Astrocyte of the spinal cord (primary cell): ENCODE results near the gene CEBPA.

Experiments used
- DNase-seq: peaks from one replicate; pipeline ENCODE4 v3.0.0; 2011; ENCODE audit warnings: low read depth, low spot score
- H3K4me3 ChIP-seq: 2 replicates; pipeline ENCODE4 v1.5.1; 2011; ENCODE audit warnings: low read depth, mild to moderate bottlenecking, low read length, moderate library complexity
- CTCF ChIP-seq: IDR thresholded peaks from 2 replicates; pipeline ENCODE4 v1.5.1; 2012; ENCODE audit warnings: low read depth, mild to moderate bottlenecking, low read length, inconsistent platforms
- in situ Hi-C: cut with HindIII; loops from 2 replicates; pipeline ENCODE4 v1.10.0; 2017; ENCODE audit warnings: low sequenced_read_pairs

Gene CEBPA

GRCh38 chr19:33301900-33302174, 497 bp downstream of the CEBPA start:
- no peak for DNase-seq
- in situ Hi-C loops: no loop called here
- H3K4me3 ChIP-seq: no peak overlapping the region
- TF ChIP-seq CTCF: no peak

- TF ChIP-seq CTCF: no peak
- no peak for DNase-seq
- no peak overlapping the region for H3K4me3 ChIP-seq
- in situ Hi-C loops: no loop called here
These were observed 1.0 kb downstream of the CEBPA start for GRCh38 chr19:33301144-33301899.

- in situ Hi-C loops: no loop called here
- no peak overlapping the region for H3K4me3 ChIP-seq
- DNase-seq: no peak
- TF ChIP-seq CTCF: no peak
These were observed 1.5 kb downstream of the CEBPA start for GRCh38 chr19:33300894-33301143.

GRCh38 chr19:33300009-33300893, 2.1 kb downstream of the CEBPA start:
- in situ Hi-C loops: no loop called here
- no peak overlapping the region for H3K4me3 ChIP-seq
- TF ChIP-seq CTCF: no peak
- no peak for DNase-seq

GRCh38 chr19:33299051-33299688, 3.2 kb downstream of the CEBPA start:
- no peak overlapping the region for H3K4me3 ChIP-seq
- in situ Hi-C loops: no loop called here
- no peak for TF ChIP-seq CTCF
- DNase-seq: no peak

GRCh38 chr19:33298146-33298911, 4.0 kb downstream of the CEBPA start:
- H3K4me3 ChIP-seq: no peak overlapping the region
- DNase-seq: no peak
- in situ Hi-C loops: no loop called here
- TF ChIP-seq CTCF: no peak
